SK-N-MC (cell line): ENCODE results near the gene ANKRD13B.

Source experiments
- EZH2 ChIP-seq: fragments of 200-600 bp; sonication (generic); IDR thresholded peaks from one replicate; pipeline ENCODE4 v1.6.1; 2017; ENCODE audit warnings: antibody characterized with exemption
- POLR2AphosphoS5 ChIP-seq: IDR thresholded peaks from 2 replicates; pipeline ENCODE4 v1.6.1; 2012; ENCODE audit warnings: mild to moderate bottlenecking, low read depth, low read length, borderline replicate concordance

- TF ChIP-seq POLR2AphosphoS5 (no peak), EZH2 (no peak)
Measured at GRCh38 chr17:29567304-29567553, 25.7 kb upstream of the ANKRD13B start.
